Right renal cortex interstitium (tissue), 3 donors: ENCODE results near the gene DNAJB12. TPM values are rescaled to one million over a fixed set of nuclear protein-coding genes. Genes with fewer than 3 reads are reported as not detected.
"Not testable (repeated sequence)": the region's sequence is repeated elsewhere in the genome, so short reads cannot be mapped to it uniquely, and the experiment has no call there.

Experiments
- DNase-seq, 3 donors: peaks; one replicate each; pipeline ENCODE4 v3.0.0-alpha.2; 2013; ENCODE audit warnings: low read depth in 3 of 3, low spot score in 2 of 3
- polyA plus RNA-seq, 3 donors: library from polyadenylated mRNA; unstranded; fragments of 120-200 nt; gene quantifications; one replicate each; pipeline ENCODE4 v1.2.1, GENCODE V29; 2013; ENCODE audit not compliant: insufficient read length in 3 of 3

DNAJB12 gene
- polyA plus RNA-seq, result 10 to 100 TPM; 28.6 to 35.0 (median 32.7) TPM

- DNase-seq, result peak; percentile 90 to 94 (median 92)
Measured at GRCh38 chr10:72354356-72355213, at the start of gene DNAJB12. TSS of gene DNAJB12 (minus strand) at chr10:72354919. CDS start at chr10:72354897, 22 bp downstream.

GRCh38 chr10:72395581-72395980 is 40.9 kb upstream of the DNAJB12 start:
- DNase-seq, result not testable (repeated sequence)

GRCh38 chr10:72392571-72392970 is 37.9 kb upstream of the DNAJB12 start:
- no peak for DNase-seq

GRCh38 chr10:72390764-72391163 is 36.0 kb upstream of the DNAJB12 start:
- no peak for DNase-seq

GRCh38 chr10:72389716-72390115 is 35.0 kb upstream of the DNAJB12 start:
- DNase-seq, result no peak

- no peak for DNase-seq
Measured at GRCh38 chr10:72389014-72389413, 34.3 kb upstream of the DNAJB12 start.

- no peak for DNase-seq
Measured at GRCh38 chr10:72388062-72388461, 33.3 kb upstream of the DNAJB12 start.

GRCh38 chr10:72386916-72387586 is 32.3 kb upstream of the DNAJB12 start:
- DNase-seq, result no peak

GRCh38 chr10:72385724-72386123 is 31.0 kb upstream of the DNAJB12 start:
- DNase-seq, result no peak

- DNase-seq, result not testable (repeated sequence)
Measured at GRCh38 chr10:72384982-72385381, 30.3 kb upstream of the DNAJB12 start.

- DNase-seq, result no peak
Measured at GRCh38 chr10:72379776-72380175, 25.1 kb upstream of the DNAJB12 start.

- DNase-seq, result no peak
Measured at GRCh38 chr10:72379062-72379461, 24.3 kb upstream of the DNAJB12 start.

- no peak for DNase-seq
Measured at GRCh38 chr10:72375585-72375984, 20.9 kb upstream of the DNAJB12 start.

- no peak for DNase-seq
Measured at GRCh38 chr10:72375173-72375572, 20.5 kb upstream of the DNAJB12 start.

GRCh38 chr10:72370201-72370722 is 15.5 kb upstream of the DNAJB12 start:
- no peak for DNase-seq

GRCh38 chr10:72367301-72367960 is 12.7 kb upstream of the DNAJB12 start:
- no peak for DNase-seq

- no peak for DNase-seq
Measured at GRCh38 chr10:72365106-72365895, 10.6 kb upstream of the DNAJB12 start.

GRCh38 chr10:72364239-72364777 is 9.6 kb upstream of the DNAJB12 start:
- peak; percentile 80 to 87 (median 85) for DNase-seq

- no peak for DNase-seq
Measured at GRCh38 chr10:72356987-72357386, 2.3 kb upstream of the DNAJB12 start.

GRCh38 chr10:72356115-72356514 is 1.4 kb upstream of the DNAJB12 start:
- no peak for DNase-seq
